Effector CD4-positive, alpha-beta T cell (primary cell): ENCODE results near the gene GPR107.

Source experiments
- DNase-seq: peaks from one replicate; pipeline ENCODE4 v3.0.0-alpha.2; 2020

Gene GPR107

DNA sequence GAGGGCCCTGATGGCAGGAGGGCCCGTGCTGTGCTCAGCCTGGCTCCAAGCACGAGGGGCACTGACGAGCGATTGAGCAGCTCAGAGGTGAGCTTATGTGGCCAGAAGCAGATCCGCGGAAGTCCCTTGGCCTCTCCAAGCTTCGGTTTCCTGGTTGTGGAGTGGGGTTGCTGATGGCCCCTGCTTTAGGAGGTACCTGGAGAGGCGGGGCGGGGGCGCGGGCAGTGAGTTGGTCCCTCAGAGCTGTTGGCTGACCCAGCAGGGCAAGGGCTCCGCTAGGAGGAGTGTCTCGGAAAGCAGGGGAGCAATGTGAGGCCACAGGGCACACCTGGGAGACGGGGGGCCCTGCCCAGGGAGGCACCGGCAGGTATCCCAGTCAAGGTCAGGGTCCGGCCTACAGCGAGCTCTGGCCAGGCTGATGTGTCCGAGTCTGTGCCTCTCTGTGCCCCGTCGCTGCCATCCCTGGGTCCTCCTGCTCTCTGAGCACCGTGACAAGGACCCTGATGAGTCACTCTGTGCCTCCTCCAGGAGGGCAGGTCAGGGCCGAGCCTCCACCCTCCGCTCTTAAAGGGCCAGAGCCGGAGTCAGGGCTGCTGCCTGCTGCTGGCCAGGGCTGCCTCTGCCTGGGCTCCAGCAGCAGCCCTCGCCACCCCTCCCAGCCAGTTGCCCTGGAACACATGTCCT is 133.3 kb downstream of the GPR107 start:
- DNase-seq, result no peak

GRCh38 chr9:130187523-130187846 is 133.8 kb downstream of the GPR107 start:
- DNase-seq, result no peak

DNA sequence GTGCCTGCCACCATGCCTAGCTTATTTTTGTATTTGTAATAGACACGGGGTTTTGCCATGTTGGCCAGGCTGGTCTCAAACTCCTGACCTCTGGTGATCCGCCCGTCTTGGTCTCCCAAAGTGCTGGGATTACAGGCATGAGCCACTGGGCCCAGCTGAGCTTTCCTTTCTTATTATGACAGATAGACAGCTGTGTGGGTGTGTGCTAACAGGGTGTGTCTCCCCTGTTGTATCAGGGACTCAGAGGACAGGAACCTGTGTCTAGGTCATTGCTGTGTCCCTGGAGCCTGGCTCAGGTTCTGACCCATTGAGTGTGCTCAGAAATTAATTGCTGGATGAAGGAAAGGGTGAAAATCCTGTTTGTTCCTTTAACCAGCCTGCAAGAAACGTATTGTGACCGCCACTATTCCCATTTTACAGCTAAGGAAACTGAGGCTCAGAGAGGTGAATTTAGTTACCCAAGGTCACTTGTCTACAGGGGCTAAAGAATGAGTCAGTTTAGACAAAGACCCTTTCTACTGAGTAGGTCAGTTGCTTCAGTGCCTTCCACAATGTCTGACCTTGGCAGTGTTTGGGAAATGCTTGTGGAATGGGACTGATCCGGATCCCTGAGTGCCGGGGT is 135.3 kb downstream of the GPR107 start:
- DNase-seq, result no peak
